T-helper 9 cell (primary cell): ENCODE measurements around the gene MMUT.
A peak's percentile ranks its signal among the peaks of the same experiment; 100 is the strongest.
"Not testable (repeated sequence)": the region's sequence is repeated elsewhere in the genome, so short reads cannot be mapped to it uniquely, and the experiment has no call there.

ENCODE experiments used
- DNase-seq: peaks from one replicate; pipeline ENCODE4 v3.0.0-alpha.2; 2020
- total RNA-seq, 2 donors: gene quantifications; one replicate each; lab custom pipeline; 2026; lab: John Stamatoyannopoulos, UW

Gene MMUT
- total RNA-seq, result 17.1 to 24.1 reads per million in 2 donors

GRCh38 chr6:49462927-49463611, at the start of gene MMUT, which contains the start of gene CENPQ:
Gene MMUT, minus strand, starts transcription at chr6:49463253. Its CDS starts 3,787 bp downstream, at chr6:49459466.
Gene CENPQ, plus strand, starts transcription at chr6:49463370. Its CDS starts 6,807 bp downstream, at chr6:49470177.
- peak; percentile 81 for DNase-seq

GRCh38 chr6:49509342-49509741, 46.3 kb upstream of the MMUT start:
- DNase-seq, result no peak

GRCh38 chr6:49506569-49507111, 43.6 kb upstream of the MMUT start:
- DNase-seq, result no peak

GRCh38 chr6:49504666-49505065, 41.6 kb upstream of the MMUT start:
- no peak for DNase-seq

- DNase-seq, result no peak
Measured at GRCh38 chr6:49499623-49500022, 36.6 kb upstream of the MMUT start, which contains the start of gene GLYATL3. Gene GLYATL3, plus strand, starts transcription at chr6:49499923. Its CDS starts 12,068 bp downstream, at chr6:49511991.

GRCh38 chr6:49499126-49499525, 36.1 kb upstream of the MMUT start:
- DNase-seq, result no peak

GRCh38 chr6:49497304-49497703, 34.3 kb upstream of the MMUT start:
- DNase-seq, result no peak

GRCh38 chr6:49490633-49491032, 27.6 kb upstream of the MMUT start:
- no peak for DNase-seq

- not testable (repeated sequence) for DNase-seq
Measured at GRCh38 chr6:49483380-49483779, 20.3 kb upstream of the MMUT start.

- DNase-seq, result not testable (repeated sequence)
Measured at GRCh38 chr6:49481846-49482245, 18.8 kb upstream of the MMUT start.

GRCh38 chr6:49479308-49479970, 16.4 kb upstream of the MMUT start:
- no peak for DNase-seq

GRCh38 chr6:49476564-49476963, 13.5 kb upstream of the MMUT start:
- DNase-seq, result not testable (repeated sequence)

GRCh38 chr6:49468042-49468441, 5.0 kb upstream of the MMUT start:
- no peak for DNase-seq

GRCh38 chr6:49464691-49465090, 1.6 kb upstream of the MMUT start:
- DNase-seq, result no peak

- DNase-seq, result no peak
Measured at GRCh38 chr6:49463612-49463967, 537 bp upstream of the MMUT start.

- DNase-seq, result no peak
Measured at GRCh38 chr6:49462599-49462926, 490 bp downstream of the MMUT start.

GRCh38 chr6:49462071-49462470, 982 bp downstream of the MMUT start:
- DNase-seq, result no peak

- no peak for DNase-seq
Measured at GRCh38 chr6:49457771-49458170, 5.3 kb downstream of the MMUT start.

GRCh38 chr6:49454787-49455709, 8.0 kb downstream of the MMUT start:
- DNase-seq, result no peak

- DNase-seq, result no peak
Measured at GRCh38 chr6:49453221-49453620, 9.8 kb downstream of the MMUT start.

- DNase-seq, result no peak
Measured at GRCh38 chr6:49430866-49431265, 32.2 kb downstream of the MMUT start.

- no peak for DNase-seq
Measured at GRCh38 chr6:49430187-49430586, 32.9 kb downstream of the MMUT start.

- no peak for DNase-seq
Measured at GRCh38 chr6:49423817-49424216, 39.2 kb downstream of the MMUT start.
